Measurements from ENCODE around the gene DNAJB6.

Gene DNAJB6

GRCh38 chr7:157427811-157428553 is 91.2 kb downstream of the DNAJB6 start:
- DNase-seq (ENCODE audit: low read depth): no peak
- TF ChIP-seq CTCF (conservative IDR thresholded peaks at IDR 0.05; ENCODE audit: low read depth, low read length): no peak
- no peak overlapping the region for H3K4me3 ChIP-seq (ENCODE audit: low read depth, low read length)

- no peak for TF ChIP-seq CTCF (conservative IDR thresholded peaks at IDR 0.05; ENCODE audit: low read depth, low read length)
- no peak for DNase-seq (ENCODE audit: low read depth)
- H3K4me3 ChIP-seq (ENCODE audit: low read depth, low read length): no peak overlapping the region
Measured at GRCh38 chr7:157428554-157428945, 91.7 kb downstream of the DNAJB6 start.

GRCh38 chr7:157429001-157429679 is 92.3 kb downstream of the DNAJB6 start:
- no peak for DNase-seq (ENCODE audit: low read depth)
- no peak for TF ChIP-seq CTCF (conservative IDR thresholded peaks at IDR 0.05; ENCODE audit: low read depth, low read length)
- H3K4me3 ChIP-seq (ENCODE audit: low read depth, low read length): no peak overlapping the region

- no peak for DNase-seq (ENCODE audit: low read depth)
- TF ChIP-seq CTCF (conservative IDR thresholded peaks at IDR 0.05; ENCODE audit: low read depth, low read length): no peak
- no peak overlapping the region for H3K4me3 ChIP-seq (ENCODE audit: low read depth, low read length)
Measured at GRCh38 chr7:157429680-157430224, 92.9 kb downstream of the DNAJB6 start.

- no peak overlapping the region for H3K4me3 ChIP-seq (ENCODE audit: low read depth, low read length)
- no peak for DNase-seq (ENCODE audit: low read depth)
- TF ChIP-seq CTCF (conservative IDR thresholded peaks at IDR 0.05; ENCODE audit: low read depth, low read length): no peak
Measured at GRCh38 chr7:157430721-157431120, 93.9 kb downstream of the DNAJB6 start.

GRCh38 chr7:157431173-157431950 is 94.6 kb downstream of the DNAJB6 start:
- no peak overlapping the region for H3K4me3 ChIP-seq (ENCODE audit: low read depth, low read length)
- no peak for TF ChIP-seq CTCF (conservative IDR thresholded peaks at IDR 0.05; ENCODE audit: low read depth, low read length)
- no peak for DNase-seq (ENCODE audit: low read depth)

Data from choroid plexus epithelial cell (primary cell).